ENCODE results near the gene AKR1C4.
"Not testable (repeated sequence)": the region's sequence is repeated elsewhere in the genome, so short reads cannot be mapped to it uniquely, and the experiment has no call there.

The AKR1C4 gene

GRCh38 chr10:5196702-5197113 lies at the start of gene AKR1C4:
Gene AKR1C4 (plus strand): TSS chr10:5196837. CDS start chr10:5196868, 31 bp downstream.
- no peak for TF ChIP-seq POLR2A (IDR thresholded peaks at IDR 0.05; ENCODE audit: low read depth, low read length)
- FAIRE-seq: no peak
- DNase-seq (ENCODE audit: insufficient read length, low spot score): no peak

- no peak for TF ChIP-seq POLR2A (IDR thresholded peaks at IDR 0.05; ENCODE audit: low read depth, low read length)
- DNase-seq (ENCODE audit: insufficient read length, low spot score) (no peak), FAIRE-seq (no peak)
These were observed 49.8 kb upstream of the AKR1C4 start for GRCh38 chr10:5146920-5147254.

DNA sequence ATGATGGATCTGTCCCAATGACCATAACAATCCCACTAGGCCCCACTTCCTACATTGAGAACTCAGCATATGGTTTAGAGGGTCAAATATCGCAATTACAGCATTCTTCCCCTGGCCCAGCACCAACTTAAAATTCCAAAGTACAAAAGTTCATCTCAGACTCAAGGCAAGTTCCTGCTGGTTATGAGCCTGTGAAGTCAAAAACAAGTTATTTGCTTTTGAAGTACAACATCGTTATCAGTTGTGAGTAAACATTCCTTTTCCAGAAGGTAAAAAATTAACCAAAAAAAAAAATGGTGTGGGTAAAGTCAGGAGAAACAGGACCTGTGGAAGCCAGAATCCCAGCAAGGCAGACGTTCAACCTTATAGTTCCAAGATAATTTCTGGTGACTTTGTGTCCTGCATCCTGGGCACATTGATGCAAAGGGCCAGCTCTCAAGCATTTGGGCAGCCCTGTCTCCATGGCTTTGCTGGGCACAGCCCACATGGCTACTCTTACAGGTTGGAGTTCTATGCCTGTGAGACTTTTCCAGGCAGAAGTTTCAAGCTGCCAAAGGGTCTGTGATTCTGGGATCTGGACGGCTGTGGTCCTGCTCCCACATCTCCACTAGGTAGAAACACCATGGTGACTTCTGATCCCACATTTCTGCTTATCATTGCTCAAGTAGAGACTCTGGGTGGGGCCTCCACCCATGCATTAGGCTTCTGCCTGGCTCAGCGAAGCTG lies 49.2 kb upstream of the AKR1C4 start:
- FAIRE-seq: no peak
- no peak for DNase-seq (ENCODE audit: insufficient read length, low spot score)
- TF ChIP-seq POLR2A (IDR thresholded peaks at IDR 0.05; ENCODE audit: low read depth, low read length): no peak

DNA sequence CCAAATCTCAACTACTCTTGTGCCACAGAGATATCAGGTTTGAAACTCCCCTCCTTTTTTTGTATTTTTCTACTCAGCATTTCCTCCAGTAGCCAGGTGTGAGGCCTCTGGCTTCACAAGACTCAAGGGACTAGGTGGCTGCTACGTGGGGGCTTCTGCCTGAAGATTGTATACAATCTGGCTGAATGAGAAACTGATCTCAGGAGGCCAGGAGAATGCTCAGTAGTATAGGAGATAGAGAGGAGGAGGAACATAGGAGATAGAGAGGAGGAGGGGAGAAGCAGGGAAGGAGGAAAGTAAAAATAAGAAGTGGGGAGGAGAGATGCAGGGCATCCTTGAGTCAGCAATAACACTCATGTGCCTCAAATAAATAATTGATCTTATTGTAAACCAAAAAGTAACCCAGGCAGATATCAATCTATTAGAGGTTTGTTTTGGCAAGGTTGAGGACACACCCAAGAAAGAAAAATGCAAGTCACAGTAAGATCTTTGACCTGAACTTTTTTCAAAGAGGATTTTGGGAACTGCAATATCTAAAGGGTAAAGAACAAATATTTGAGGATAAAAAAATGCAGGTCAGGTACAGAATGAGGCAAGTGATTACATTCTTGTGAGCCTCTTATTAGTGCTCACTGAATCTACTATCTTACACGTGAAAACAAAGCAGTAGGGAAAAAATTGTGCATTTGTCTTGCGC lies 48.5 kb upstream of the AKR1C4 start:
- FAIRE-seq (no peak), DNase-seq (ENCODE audit: insufficient read length, low spot score) (no peak)
- TF ChIP-seq POLR2A (IDR thresholded peaks at IDR 0.05; ENCODE audit: low read depth, low read length): no peak

DNA sequence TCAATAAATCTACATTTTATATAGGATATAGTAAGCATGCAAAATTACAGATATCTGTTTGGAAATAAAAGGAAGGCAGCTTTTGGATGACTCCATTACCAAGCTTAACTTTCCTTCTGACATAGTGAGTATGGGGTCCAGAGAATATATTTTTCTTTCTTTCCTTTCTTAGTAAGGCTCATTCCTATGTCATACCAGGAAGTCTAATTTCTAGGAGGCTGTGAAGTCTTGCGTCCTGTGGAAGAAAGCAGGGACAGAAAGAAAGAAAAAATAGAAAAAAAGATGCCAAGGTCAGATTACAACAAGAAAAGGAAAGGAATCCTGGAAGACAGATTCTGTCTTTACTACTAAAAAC lies 48.0 kb upstream of the AKR1C4 start:
- no peak for FAIRE-seq
- no peak for DNase-seq (ENCODE audit: insufficient read length, low spot score)
- TF ChIP-seq POLR2A (IDR thresholded peaks at IDR 0.05; ENCODE audit: low read depth, low read length): no peak

- FAIRE-seq (no peak), DNase-seq (ENCODE audit: insufficient read length, low spot score) (no peak)
- no peak for TF ChIP-seq POLR2A (IDR thresholded peaks at IDR 0.05; ENCODE audit: low read depth, low read length)
These were observed 45.6 kb upstream of the AKR1C4 start for GRCh38 chr10:5151076-5151475.

DNA sequence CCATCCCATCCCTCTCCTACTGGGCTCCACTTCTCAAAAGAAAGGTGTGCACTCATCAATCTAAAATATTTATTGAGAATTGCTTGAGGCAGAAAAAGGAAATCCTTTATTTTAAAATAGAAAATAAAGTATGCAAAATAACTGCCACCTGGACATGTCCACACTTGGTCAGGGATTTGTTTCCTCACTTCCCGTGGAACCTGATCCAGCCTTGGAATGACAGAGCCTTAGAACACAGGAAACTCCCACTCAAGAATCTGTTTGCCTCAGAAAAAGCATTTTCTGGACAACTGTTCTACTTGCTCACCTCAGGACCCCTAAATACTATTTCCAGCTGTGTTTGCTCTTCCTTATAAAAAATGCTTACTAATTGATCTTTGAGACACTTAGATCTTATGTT lies 40.7 kb upstream of the AKR1C4 start:
- FAIRE-seq: no peak
- TF ChIP-seq POLR2A (IDR thresholded peaks at IDR 0.05; ENCODE audit: low read depth, low read length): no peak
- DNase-seq (ENCODE audit: insufficient read length, low spot score): no peak

DNA sequence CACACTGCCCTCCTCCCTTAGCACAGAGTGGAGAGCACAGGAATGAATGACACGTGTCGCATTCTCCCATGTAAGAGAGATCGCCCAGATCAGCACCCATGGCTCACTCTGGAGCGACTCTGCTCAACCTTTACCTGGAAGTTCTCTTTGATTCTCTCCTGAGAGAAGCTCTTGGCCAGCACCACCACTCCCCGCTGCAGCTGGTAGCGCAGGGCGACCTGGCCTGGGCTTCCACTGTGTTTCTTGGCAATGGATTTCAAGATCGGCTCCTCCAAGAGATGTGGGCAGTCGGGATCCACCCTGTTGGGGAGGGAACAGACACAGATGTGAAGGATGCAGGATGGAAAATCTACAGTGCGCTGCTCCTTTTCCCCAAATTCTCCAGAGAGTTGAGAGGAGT lies 39.1 kb upstream of the AKR1C4 start:
- no peak for TF ChIP-seq POLR2A (IDR thresholded peaks at IDR 0.05; ENCODE audit: low read depth, low read length)
- FAIRE-seq: no peak
- DNase-seq (ENCODE audit: insufficient read length, low spot score): no peak

DNA sequence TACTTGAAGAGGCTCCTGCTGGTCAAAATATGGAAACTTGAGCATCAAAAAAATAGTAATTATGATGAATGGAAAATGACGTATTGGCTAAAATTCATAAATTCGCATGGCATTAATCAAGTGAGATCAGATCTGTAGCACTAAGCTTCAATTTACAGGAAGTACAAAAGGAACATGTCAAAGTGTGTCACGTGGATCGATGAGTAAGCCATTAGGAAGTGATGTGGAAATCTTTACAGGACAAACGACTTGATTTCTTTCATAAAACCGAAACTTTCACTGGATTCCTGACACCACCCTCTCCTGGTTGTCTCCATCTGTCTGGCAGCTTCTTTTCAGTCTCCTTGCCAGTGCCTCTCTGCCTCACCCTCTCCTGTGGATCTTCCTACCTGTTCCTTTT lies 37.5 kb upstream of the AKR1C4 start:
- no peak for TF ChIP-seq POLR2A (IDR thresholded peaks at IDR 0.05; ENCODE audit: low read depth, low read length)
- FAIRE-seq: no peak
- no peak for DNase-seq (ENCODE audit: insufficient read length, low spot score)

DNA sequence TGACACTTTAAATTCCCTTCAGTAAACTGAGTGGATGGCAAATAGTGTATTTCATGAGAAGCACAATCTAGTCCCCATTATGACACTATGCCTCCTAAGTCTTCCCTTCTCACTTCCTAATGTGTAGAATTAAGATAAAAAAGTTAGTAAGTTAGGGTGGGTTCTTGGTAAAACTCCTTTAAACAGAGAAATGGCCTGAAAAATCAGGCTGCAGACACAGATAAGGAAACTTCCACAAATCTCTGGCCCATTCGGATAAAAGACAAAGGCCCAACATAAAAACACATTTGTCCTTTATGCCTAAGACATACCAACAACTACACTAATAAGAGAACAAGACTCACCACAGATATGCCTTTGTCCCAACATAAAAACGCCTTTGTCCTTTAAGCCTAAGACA lies 33.1 kb upstream of the AKR1C4 start:
- FAIRE-seq (no peak), DNase-seq (ENCODE audit: insufficient read length, low spot score) (no peak)

GRCh38 chr10:5165738-5166137 lies 30.9 kb upstream of the AKR1C4 start:
- FAIRE-seq (no peak), DNase-seq (ENCODE audit: insufficient read length, low spot score) (no peak)
- no peak for TF ChIP-seq POLR2A (IDR thresholded peaks at IDR 0.05; ENCODE audit: low read depth, low read length)

More for the DNA sequence above, 33.1 kb upstream of the AKR1C4 start:
- no peak for TF ChIP-seq POLR2A (IDR thresholded peaks at IDR 0.05; ENCODE audit: low read depth, low read length)

- no peak for DNase-seq (ENCODE audit: insufficient read length, low spot score)
- no peak for TF ChIP-seq POLR2A (IDR thresholded peaks at IDR 0.05; ENCODE audit: low read depth, low read length)
- no peak for FAIRE-seq
These were observed 27.7 kb upstream of the AKR1C4 start for GRCh38 chr10:5168897-5169420.

DNA sequence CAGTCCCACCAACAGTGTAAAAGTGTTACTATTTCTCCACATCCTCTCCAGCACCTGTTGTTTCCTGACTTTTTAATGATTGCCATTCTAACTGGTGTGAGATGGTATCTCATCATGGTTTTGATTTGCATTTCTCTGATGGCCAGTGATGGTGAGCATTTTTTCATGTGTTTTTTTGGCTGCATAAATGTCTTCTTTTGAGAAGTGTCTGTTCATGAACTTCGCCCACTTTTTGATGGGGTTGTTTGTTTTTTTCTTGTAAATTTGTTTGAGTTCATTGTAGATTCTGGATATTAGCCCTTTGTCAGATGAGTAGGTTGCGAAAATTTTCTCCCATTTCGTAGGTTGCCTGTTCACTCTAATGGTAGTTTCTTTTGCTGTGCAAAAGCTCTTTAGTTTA lies 21.1 kb upstream of the AKR1C4 start:
- not testable (repeated sequence) for DNase-seq (ENCODE audit: insufficient read length, low spot score); FAIRE-seq

GRCh38 chr10:5180503-5180902 lies 16.1 kb upstream of the AKR1C4 start:
- not testable (repeated sequence) for FAIRE-seq

DNA sequence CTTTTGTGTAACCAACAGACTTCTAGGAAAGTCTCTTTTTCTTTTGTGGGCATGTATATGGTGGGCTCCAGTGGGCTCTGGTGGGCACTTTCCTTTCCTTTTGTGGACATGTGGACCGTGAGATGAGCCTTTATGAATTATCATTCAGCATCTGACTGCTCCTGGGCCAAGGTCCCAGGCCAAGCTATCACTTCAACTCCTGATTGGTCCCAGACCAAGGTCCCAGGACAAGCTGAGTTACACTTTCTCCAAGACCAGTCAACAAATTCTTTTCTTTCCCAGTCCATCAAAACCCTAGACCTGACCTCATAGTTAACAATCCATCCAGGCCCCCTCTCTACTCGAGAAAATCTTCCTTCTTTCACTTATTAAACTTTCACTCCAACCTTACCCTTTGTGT lies 12.7 kb upstream of the AKR1C4 start:
- no peak for TF ChIP-seq POLR2A (IDR thresholded peaks at IDR 0.05; ENCODE audit: low read depth, low read length)
- no peak for DNase-seq (ENCODE audit: insufficient read length, low spot score)
- FAIRE-seq: no peak

More at GRCh38 chr10:5180503-5180902, 16.1 kb upstream of the AKR1C4 start:
- not testable (repeated sequence) for DNase-seq (ENCODE audit: insufficient read length, low spot score)
